IPS-18a (cell line): Measurements from ENCODE around the gene PRPF6.

Source experiments
- H3K27ac ChIP-seq: one replicate; pipeline ENCODE4 v1.5.1; 2013; ENCODE audit warnings: low read length
- H3K27me3 ChIP-seq: one replicate; pipeline ENCODE4 v1.6.1; 2013; ENCODE audit warnings: mild to moderate bottlenecking, low read length; ENCODE audit not compliant: control insufficient read depth, insufficient read depth
- H3K36me3 ChIP-seq: one replicate; pipeline ENCODE4 v1.6.1; 2013; ENCODE audit warnings: low read depth, low read length; ENCODE audit not compliant: control insufficient read depth
- H3K4me1 ChIP-seq: one replicate; pipeline ENCODE4 v1.6.1; 2013; ENCODE audit warnings: low read depth, low read length; ENCODE audit not compliant: control insufficient read depth
- H3K4me3 ChIP-seq: one replicate; pipeline ENCODE4 v1.5.1; 2013; ENCODE audit warnings: low read length
- H3K9ac ChIP-seq: one replicate; pipeline ENCODE4 v1.6.1; 2013; ENCODE audit warnings: mild to moderate bottlenecking, low read length, moderate library complexity
- H3K9me3 ChIP-seq: one replicate; pipeline ENCODE4 v1.6.1; 2013; ENCODE audit warnings: low read depth, low read length; ENCODE audit not compliant: control insufficient read depth

PRPF6 gene

DNA sequence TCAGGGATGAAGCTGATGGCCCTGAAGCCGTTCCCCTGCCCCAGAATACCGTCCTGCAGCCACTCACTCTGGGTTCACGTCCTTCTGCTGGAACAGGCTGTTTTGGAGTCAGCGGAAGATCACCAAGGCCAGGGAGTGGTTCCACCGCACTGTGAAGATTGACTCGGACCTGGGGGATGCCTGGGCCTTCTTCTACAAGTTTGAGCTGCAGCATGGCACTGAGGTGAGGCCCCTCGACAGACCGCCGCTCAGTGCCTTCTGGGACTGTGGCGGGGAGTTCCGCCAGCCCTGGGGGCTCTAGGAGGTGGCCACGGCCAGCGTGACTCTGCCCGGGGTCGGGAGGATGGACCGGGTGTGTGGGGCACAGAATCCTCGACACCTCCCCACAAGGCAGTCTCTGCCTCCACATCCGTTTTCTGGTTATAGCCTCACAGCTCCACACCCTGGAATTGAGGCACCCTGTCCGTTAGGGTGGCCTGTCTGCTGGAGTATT is 50.9 kb downstream of the PRPF6 start:
- Histone ChIP-seq H3K36me3 (peaks cover 47% of the 10 kb centered on the region), H3K27ac (no peak overlapping the region)

DNA sequence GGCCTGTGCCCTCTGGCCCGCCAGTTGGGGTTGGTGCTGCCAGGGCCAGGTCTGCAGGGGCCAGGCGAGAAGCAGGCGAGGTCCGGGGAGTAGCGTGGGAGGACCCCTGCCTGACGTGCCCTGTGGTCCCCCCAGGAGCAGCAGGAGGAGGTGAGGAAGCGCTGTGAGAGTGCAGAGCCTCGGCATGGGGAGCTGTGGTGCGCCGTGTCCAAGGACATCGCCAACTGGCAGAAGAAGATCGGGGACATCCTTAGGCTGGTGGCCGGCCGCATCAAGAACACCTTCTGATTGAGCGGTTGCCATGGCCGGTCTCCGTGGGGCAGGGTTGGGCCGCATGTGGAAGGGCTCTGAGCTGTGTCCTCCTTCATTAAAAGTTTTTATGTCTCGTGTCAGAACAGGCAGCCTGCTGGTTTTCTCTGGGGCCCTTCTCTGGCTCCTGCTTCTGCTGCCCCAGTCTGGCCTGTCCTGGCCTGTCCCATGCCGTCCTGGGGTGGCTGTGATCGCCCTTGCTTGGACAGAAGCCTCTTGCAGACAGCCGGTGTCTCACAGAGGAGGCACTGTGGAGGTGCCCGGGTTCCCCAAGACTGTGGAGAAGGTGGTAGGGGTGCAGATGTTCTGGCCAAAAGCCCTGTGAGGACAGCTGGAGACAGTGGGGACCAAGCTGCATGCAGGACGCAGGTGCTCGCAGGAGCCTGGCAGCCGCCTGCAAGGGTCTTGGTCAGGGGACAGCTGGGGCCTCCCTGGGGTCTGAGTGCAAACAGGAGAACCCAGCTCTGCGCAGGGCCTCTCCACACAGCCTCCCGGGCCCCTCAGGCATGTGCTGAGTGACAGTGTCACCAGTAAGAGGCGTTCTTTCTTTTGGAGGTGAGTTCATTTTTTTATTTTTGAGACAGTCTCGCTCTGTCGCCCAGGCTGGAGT is 52.0 kb downstream of the PRPF6 start:
- no peak overlapping the region for H3K27ac ChIP-seq
- H3K4me1 ChIP-seq, result peaks cover 8% of the 10 kb centered on the region
- H3K9ac ChIP-seq, result no peak overlapping the region
- no peaks in the 10 kb centered on the region for H3K9me3 ChIP-seq
- H3K27me3 ChIP-seq, result peaks cover 12% of the 10 kb centered on the region
- H3K36me3 ChIP-seq, result peaks cover 36% of the 10 kb centered on the region
- no peak overlapping the region for H3K4me3 ChIP-seq

More for the DNA sequence above, 50.9 kb downstream of the PRPF6 start:
- Histone ChIP-seq H3K9me3 (no peaks in the 10 kb centered on the region), H3K27me3 (peaks cover 1% of the 10 kb centered on the region), H3K4me3 (no peak overlapping the region), H3K9ac (no peak overlapping the region), H3K4me1 (peaks cover 7% of the 10 kb centered on the region)

DNA sequence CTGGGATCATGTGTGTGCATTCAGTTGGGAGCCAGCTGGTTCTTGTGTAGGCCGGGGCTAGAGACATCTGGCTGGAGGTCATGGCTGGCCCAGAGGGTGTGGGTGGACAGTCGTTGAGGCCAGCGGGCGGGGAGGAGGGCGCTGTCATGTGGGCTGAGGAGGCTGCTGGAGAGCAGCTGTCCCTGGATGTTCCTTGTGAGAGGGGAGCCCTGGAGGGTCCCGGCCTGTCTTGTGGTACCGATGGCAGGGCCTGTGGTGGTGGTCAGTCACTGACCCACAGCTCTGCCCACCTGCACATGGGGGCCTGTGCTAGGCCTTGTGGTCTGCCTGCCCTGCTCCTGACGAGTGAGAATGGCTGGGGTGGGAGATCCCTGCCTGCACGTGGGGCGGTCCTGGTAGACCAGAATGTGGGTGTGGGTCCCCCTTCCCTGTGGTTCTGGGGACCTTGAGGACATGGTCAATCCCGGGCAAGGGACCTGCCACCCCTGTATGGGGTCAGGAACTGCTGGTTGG is 53.1 kb downstream of the PRPF6 start:
- H3K4me3 ChIP-seq, result no peak overlapping the region
- no peaks in the 10 kb centered on the region for H3K9me3 ChIP-seq
- H3K4me1 ChIP-seq, result peaks cover 8% of the 10 kb centered on the region
- peaks cover 23% of the 10 kb centered on the region for H3K27me3 ChIP-seq
- no peak overlapping the region for H3K9ac ChIP-seq
- peaks cover 27% of the 10 kb centered on the region for H3K36me3 ChIP-seq
- H3K27ac ChIP-seq, result no peak overlapping the region

DNA sequence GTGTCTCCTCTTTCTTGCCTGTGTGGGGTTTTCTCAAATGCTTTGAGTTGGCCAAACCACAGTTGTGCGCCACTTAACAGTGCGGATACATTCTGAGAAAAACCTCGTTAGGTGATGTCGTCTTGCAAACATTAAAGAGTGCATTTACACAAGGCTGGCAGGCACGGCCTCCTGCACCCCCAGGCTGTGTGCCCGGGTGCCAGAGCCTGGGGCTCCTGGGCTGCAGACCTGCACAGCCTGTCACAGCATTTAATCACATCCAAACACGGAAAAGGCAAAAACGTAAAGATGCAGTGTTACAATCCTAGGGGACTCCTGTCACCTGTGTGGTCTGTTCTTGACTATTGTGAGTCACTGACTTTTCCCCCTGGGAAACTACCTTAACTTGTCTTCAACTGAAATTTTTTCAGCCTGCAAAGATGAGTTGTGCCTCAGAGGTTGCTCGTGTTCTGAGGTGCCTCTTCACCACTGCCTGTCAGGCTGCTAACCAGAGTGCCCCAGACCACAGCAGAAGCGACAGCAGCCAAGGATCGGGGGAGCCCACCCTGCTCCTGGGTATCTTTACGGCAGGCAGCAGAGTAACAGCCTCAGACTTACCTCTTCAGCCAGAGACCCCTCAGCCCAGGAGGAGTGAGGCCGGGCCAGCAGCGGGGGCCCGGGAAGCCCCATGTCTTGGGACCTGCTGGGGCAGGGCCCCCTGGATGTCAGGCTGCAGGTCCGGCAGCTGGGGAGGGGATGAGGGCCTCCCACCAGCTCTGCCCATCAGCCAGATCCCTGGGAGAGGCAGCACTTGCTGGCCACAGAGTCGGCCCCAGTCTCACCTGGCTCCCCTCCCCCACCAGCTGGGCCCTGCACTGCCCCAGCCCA is 54.4 kb downstream of the PRPF6 start:
- Histone ChIP-seq H3K4me3 (no peak overlapping the region), H3K27ac (no peak overlapping the region), H3K27me3 (peaks cover 36% of the 10 kb centered on the region), H3K4me1 (peaks cover 12% of the 10 kb centered on the region), H3K9ac (no peak overlapping the region), H3K9me3 (no peaks in the 10 kb centered on the region), H3K36me3 (peaks cover 16% of the 10 kb centered on the region)

DNA sequence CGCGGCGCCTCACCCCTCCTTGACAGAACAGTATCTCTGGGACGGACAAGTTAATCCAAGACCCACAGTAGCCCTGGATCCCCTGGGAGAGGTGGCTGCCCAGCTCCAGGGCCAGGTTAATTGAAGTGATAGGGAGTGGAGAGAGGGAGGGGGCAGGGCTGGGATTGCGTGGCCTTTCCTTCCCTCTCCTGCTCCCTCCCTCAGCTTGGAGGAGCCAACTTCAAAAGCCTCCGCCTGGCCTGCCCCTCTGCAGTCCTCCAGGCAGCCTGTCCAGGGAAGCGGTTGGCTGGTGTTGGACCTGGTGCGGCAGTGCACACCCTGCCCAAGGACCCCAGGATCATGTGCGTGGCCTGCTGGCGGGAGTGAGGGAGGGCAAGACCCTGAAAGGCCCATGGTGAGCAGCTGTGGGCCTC is 55.0 kb downstream of the PRPF6 start, which contains the start of gene C20orf204:
Gene C20orf204, plus strand, starts transcription at position 250 of the 413 bp plus-strand sequence. Its CDS starts 142 bp downstream, at position 392.
- H3K4me3 ChIP-seq, result no peak within 1 kb of the TSS
- H3K9me3 ChIP-seq, result no peaks in the 10 kb centered on the region
- H3K36me3 ChIP-seq, result peaks cover 16% of the 10 kb centered on the region
- H3K27me3 ChIP-seq, result peaks cover 42% of the 10 kb centered on the region
- peaks cover 12% of the 10 kb centered on the region for H3K4me1 ChIP-seq
- no peak within 1 kb of the TSS for H3K9ac ChIP-seq
- H3K27ac ChIP-seq, result no peak within 1 kb of the TSS

DNA sequence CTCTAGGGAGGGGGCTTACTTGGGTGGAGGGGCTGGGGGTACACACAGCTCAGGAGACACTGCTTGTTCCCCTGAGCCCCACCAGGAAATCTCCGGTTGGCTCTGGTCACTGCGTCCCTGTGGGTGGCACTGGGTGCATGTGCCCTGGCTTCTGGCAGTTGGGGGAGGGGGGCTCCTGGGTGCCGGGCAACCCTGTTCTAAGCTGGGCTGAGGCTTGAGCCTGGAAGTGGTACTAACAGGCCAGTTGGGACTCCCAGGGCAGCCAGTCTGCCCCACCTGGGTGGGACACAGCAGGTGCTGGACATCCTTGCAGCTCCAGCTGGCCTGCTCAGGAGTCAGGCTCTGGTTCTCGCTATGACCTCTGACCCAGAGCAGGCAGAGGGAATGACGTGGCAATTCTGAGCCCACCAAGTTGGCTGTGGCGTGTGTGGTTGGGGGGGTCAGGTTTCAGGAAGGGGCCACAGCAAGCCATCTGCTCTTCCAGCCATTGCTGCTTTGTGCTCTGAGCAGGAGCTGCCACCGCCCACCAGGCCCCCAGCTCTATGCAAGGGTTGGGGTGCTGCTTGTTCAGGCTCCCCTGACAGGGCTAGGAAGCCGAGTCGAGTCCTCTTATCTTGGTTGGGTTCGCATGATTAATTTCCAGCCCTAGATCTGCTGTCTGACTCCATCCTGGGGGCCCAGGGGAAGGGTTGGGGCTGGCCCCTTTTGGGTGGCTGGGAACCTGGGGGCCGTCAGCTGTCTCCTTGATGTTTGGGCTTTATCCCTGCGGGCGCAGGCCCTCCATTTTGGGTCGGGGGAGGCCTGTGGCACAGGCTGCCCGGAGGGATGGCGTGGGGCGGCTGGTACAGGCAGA is 55.6 kb downstream of the PRPF6 start:
- Histone ChIP-seq H3K27me3 (peaks cover 48% of the 10 kb centered on the region), H3K27ac (no peak overlapping the region), H3K9me3 (no peaks in the 10 kb centered on the region), H3K4me1 (peaks cover 12% of the 10 kb centered on the region), H3K9ac (no peak overlapping the region), H3K36me3 (peaks cover 16% of the 10 kb centered on the region), H3K4me3 (no peak overlapping the region)

DNA sequence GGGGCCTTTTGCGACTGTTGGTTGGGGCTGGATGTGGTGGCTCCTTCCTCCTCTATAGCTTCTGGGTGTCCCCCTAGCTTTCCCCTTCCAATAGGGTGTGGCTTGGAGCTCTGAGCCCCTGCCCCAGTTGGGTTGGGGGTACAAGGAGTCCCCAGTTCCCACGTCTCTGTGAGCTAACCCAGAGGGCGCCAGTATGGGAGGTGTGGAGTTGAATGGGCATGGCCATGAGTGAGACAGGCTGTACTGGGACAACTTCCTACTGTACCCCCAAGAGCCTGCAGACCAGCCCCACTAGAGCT is 56.2 kb downstream of the PRPF6 start:
- Histone ChIP-seq H3K4me3 (no peak overlapping the region), H3K27ac (no peak overlapping the region), H3K4me1 (peaks cover 16% of the 10 kb centered on the region), H3K27me3 (peaks cover 54% of the 10 kb centered on the region), H3K36me3 (peaks cover 11% of the 10 kb centered on the region), H3K9me3 (no peaks in the 10 kb centered on the region), H3K9ac (no peak overlapping the region)

DNA sequence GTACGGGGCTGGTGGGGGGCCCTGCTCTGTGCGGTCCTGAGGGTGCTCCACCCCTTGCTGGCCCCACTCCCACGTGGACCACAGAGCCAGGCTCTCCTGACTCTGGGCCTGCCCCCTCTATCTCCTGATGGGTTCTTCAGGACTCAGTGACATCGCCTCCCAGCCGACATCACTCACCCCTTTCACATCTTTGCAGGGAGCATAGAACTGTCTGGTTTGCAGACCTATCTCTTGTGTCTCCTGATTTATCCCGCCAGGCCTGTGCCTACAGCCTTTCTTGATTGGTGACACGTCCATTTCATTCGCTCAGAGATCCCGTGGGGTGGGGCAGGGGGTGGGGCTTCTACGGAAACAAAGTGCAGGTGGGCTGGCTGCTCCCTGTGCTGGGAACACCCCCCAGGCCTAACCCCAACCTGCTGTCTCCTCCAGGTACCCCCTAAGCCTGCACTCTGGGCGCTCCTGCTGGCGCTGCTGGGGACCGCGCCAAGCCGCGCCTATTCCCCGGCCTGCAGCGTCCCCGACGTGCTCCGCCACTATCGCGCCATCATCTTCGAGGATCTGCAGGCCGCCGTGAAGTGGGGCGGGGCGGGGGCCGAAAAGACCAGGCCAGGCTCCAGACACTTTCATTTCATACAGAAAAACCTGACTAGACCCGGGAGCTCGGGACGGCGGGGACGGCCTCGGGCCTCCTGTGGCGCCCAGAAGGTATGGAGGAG is 56.7 kb downstream of the PRPF6 start:
- Histone ChIP-seq H3K4me3 (peak overlapping the region; percentile 53), H3K27me3 (peaks cover 58% of the 10 kb centered on the region), H3K4me1 (peaks cover 16% of the 10 kb centered on the region), H3K27ac (no peak overlapping the region), H3K36me3 (peaks cover 6% of the 10 kb centered on the region), H3K9me3 (no peaks in the 10 kb centered on the region), H3K9ac (no peak overlapping the region)

DNA sequence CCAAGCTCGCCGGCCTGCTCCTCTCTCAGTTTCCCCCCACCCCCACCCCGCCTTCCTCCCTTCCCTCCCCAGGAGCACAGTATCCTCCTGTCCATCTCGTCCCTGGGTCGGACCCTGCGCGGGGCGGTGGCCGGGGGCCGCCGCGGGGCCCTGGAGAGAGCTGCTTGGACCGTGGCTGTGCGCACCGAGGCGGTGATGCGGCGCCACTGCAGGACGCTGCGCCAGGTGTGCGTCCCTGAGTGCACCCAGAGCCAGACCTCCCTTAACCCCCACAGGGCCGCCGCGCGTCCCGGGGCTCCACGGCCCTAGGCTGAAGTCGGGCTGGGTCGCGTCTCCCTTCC is 57.3 kb downstream of the PRPF6 start:
- Histone ChIP-seq H3K9me3 (no peaks in the 10 kb centered on the region), H3K36me3 (peaks cover under 1% of the 10 kb centered on the region), H3K9ac (no peak overlapping the region), H3K4me1 (peaks cover 16% of the 10 kb centered on the region), H3K27ac (no peak overlapping the region), H3K4me3 (peak overlapping the region; percentile 53), H3K27me3 (peaks cover 61% of the 10 kb centered on the region)

DNA sequence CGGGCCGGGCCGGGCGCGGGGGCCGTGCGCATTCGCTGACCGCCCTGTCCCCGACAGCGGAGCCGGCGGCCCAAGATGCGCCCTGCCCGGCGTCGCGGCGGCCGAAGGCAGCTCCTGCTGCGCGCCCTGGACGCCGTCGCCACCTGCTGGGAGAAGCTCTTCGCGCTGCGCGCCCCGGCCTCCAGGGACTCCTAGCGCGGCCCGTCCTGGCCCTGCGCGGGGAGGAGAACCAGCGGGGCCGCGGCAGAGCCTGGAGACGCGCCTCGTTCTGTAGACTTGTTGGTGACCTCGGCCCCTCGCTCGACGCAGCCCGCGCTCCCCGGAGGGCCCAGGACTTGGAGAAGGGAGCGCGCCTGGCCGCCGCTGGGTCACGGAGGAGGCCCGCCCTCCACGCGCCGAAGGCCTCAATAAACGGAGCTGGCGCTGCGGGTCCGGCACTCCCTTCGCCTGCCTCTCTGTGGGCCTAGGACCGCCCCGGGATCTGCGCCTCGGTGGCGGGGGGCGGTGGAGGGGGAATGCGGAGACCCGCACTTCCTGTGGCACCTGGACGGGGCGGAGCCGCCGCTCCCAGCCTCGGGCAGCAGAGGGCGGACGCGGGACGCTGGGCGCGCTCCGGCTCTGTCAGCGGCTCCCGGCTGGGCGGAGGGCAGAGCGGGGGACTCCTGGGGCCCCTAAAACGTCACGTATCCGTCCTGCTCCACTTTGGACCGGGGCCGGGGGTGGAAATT is 57.8 kb downstream of the PRPF6 start:
- Histone ChIP-seq H3K9ac (no peak overlapping the region), H3K4me1 (peaks cover 16% of the 10 kb centered on the region), H3K27me3 (peaks cover 67% of the 10 kb centered on the region)

More for the DNA sequence above, 57.8 kb downstream of the PRPF6 start:
- H3K27ac ChIP-seq, result no peak overlapping the region
- H3K9me3 ChIP-seq, result no peaks in the 10 kb centered on the region
- no peaks in the 10 kb centered on the region for H3K36me3 ChIP-seq
- peak overlapping the region; percentile 53 for H3K4me3 ChIP-seq
